Stimulated activated CD8-positive, alpha-beta memory T cell treated with anti-CD3 and anti-CD28 coated beads, Interleukin-15, amount 100 ng/mL, for 24 hours (primary cell): Measurements from ENCODE around the gene SCARB1.

Experiments
- DNase-seq: peaks from one replicate; pipeline ENCODE4 v3.0.0-alpha.2; 2020; ENCODE audit warnings: low read depth

SCARB1 gene

DNA sequence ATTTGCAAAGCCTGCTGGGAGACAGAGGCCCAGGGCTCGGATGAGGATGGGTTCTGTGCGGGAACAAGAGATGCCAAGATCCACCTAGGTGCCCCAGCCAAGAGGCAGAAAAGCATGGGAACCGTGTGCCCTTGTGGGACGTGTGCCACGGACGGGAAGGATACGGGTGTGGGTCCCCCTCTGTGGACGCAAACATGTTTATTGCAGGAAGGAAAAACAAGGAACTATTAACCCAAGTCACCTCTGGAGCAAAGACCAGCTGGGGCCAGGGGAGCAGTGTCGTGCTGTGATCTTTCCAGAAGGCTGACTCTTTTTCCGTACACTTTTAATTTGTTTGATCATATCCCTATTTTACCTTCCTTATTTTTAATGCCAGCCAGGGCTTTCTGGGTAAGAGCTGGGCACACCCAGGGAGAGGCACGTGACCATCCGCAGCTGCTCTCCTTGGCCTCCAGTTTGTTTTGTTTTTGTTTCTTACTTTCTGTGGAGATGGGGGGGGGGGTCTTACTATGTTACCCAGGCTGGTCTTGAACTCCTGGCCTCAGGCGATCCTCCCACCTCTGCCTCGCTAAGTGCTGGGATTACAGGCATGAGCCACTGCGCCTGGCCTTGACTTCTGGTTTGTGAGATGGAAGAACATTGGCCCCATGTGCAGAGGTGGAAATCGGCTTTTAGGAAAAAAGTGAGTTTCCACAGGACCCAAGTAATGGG is 20.7 kb downstream of the SCARB1 start:
- DNase-seq = no peak

DNA sequence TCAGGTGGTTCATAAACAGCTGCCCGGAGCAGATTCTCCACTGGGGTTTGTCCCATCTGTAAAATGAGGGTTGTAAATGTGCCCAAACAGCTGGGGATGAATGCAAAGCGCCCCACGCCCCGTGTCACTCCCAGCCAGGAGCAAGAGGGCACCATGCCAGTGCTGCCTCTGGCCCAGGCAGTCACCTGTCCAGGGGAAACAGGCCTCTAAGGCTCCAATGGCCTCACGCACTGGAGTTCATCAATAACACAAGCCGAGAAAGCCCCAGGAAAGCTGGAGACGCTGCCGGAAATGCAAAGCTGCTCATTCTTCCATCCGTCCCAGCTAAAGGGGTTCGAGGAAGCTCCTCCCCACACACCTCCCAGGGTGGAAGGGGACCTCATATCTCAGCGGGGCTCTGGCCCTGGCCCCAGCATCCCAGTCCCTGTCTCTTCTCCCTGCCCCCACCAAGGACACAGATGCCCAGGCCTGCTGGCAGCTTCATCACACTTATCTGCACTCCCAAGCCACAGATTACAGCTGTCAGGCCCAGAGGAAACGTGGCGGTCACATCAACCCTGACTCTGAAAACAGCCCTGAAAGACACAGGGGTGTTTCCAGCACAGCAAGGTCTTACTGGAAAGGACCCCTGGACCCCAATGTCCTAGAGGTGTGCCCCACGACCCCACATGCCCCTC is 21.5 kb downstream of the SCARB1 start:
- no peak for DNase-seq

DNA sequence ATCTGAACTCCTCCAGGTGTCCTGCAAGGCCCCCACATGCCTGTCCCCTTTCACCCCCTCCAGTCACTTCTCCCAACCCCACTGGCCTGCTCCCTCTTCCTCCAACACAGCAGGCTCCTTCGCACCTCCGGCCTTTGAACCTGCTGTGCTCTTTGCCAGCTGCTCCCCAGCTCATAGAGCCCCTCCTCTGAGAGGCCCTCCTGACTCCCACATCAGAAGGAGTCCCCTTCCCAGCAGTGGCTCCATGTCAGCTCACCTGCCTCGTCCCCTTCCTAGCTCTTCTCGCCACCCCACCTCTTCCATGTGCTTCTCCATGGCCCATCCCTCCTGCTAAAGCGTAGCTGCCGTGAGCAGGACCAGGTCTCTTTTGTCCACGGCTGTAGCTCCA is 22.1 kb downstream of the SCARB1 start:
- DNase-seq = no peak

DNA sequence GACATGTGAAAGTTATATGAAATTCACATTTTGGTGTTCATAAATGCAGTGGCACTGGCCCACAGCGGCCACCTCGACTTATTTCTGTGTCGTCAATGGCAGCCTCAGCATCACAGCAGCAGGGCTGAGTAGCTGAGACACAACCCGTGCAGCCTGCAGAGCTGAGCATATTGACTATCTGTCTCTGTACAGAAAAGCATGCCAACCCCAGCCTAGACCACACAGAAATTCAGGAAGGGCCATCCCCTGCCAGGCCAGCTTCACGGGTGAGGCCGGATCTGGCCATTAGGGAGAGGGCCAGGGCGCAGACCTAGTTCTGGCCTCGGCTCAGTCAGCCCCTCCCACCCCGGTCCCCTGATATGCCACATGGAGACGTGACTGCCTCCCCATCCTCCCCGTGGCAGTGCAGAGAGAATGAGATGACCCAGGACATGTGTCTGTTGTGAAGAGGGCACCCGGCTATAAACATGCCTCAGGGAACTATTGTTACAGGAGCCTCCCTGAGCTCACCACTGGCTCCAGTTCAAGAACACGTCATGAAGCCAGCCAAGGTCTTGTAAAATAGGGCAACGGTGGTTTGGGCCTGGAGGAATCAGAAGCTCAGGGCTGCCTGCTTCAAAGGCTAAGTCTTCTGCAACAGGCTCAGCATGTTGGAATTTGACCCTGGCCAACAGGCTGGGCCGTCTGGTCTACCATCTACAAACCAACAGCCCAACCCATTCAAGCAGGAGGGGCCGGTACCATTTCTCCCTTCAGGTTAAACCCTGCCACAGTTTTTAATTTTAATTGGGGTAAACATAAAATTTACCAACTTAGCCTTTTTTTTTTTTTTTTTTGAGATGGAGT is 25.5 kb downstream of the SCARB1 start:
- DNase-seq = no peak

DNA sequence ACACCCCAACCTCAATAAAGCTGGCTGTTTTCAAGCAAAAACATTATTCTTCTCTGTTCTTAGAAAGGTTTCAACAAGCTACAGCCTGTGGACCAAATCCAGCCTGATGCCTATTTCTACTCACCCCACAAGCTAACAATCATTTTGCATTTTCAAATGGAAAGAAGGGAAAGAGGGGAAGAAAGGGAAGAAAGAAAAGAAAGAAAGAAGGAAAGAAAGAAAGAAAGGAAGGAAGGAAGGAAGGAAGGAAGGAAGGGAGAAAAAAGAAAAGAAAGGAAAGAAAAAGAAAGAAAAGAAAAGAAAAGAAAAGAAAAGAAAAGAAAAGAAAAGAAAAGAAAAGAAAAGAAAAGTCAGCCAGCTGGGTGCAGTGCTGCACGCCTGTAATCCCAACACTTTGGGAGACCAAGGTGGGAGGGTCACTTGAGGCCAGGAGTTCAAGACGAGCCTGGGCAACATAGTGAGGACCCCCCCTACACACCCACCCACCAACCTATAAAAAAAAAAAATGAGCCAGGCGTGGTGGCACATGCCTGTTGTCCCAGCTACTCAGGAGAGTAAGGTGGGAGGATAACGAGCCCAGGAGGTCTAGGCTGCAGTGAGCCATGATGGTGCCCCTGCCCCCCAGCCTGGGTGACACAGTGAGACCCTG is 26.3 kb downstream of the SCARB1 start:
- no peak for DNase-seq

DNA sequence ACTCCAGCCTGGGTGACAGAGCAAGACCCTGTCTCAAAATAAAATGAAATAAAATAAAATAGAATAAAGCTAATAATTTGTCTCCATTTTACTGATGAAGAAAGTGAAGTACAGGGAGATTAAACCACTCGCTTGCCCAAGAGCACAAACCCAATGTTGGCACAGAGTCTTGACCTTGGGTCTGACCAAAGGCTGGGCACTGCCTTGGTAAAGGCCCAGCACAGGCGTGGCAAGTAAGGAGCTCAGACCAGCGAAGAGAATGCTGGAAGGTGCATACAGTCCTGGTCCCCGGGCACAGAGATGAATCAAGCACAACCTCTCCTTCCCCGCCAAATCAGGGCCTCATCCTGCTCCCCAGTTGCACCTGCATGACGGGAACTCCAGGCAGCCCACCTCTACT is 26.9 kb downstream of the SCARB1 start:
- DNase-seq = no peak

DNA sequence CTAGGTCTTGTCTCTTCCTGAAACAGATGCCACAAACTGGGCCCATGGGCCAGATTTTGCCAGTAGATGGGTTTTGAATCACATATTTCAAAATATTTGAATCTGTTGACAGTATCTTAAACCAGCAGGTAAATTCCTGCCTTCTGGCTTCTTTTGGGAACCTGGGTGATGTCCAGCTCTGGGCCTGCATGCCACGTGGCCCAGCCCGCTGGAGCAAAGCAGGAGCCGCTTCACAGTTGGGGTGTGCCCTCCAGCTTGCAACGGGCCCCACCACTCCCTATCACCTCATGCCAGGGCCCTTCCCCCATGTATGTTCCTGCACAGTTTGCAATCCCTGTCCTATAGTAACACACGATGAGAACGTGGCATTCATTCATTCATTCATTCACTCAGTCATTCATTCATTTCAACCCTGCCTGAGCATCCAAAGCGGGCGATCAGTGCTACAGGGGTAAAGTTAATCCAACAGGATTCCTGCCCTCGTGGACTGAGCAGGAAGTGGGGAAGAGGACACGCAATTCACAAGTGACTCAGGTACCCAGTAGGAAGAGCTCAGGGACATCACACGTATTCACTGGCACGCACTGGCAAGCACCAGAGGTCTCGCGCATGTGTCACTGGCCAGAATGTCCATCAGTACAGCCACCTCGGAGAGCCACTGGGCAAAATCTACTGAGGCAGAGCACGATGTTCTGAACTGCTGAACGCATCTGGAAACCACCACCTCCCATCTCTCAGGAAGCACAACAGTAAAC is 27.8 kb downstream of the SCARB1 start:
- DNase-seq = no peak

DNA sequence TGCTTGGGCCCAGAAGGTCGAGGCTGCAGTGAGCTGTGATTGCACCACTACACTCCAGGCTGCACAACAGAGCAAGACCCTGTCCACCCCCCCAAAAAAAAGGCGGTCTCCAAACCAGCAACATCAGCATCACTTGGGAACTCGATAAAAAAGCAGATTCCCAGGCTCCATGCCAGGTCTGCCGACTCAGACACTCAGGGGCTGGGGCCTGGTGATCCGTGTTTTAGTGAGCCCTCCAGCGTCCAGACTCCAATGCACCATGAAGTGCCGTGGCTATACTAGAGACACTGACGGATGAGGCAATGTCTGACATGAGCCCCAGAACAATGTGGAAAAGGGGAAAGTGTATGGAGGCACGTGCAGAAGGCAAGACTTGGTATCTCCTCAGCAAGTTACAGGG is 28.8 kb downstream of the SCARB1 start:
- no peak for DNase-seq

DNA sequence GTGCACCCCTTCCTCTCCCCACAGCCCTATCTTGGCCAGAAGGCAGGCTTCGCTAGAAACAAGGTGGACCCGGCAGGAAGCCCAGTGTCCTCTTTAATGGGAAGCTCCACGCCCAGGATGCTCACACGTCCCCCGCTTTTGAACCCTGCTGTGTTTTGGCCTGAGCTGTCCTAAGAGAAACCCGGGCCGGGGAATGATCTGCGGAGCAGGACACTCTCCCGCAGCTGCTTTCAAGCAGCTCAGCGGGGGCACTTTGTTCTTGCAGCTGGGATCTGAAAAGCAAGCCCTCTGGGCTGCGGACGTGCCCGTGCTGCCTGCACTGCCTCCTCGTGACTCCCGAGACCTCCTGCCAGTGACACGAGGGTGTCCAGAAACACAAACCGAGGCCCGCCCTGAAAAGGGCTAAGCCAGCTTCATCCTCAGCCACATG is 30.0 kb downstream of the SCARB1 start:
- DNase-seq = no peak

DNA sequence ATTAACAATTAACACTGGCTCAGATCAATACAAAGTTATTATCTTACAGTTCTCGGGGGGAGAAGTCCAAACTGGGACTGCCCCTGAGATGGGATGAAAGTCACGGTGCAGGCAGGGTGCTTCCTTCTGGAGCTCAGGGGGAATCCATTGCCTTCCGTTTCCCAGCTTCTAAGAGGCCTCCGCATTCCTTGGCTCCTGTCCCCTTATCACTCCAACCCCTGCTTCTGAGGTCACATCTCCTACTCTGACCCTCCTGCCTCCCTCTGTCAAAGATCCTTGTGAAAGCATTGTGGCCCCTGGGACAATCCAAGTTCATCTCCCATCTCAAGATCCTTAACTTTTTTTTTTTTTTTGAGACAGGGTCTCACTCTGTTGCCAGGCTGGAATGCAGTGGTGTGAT is 30.8 kb downstream of the SCARB1 start:
- no peak for DNase-seq

DNA sequence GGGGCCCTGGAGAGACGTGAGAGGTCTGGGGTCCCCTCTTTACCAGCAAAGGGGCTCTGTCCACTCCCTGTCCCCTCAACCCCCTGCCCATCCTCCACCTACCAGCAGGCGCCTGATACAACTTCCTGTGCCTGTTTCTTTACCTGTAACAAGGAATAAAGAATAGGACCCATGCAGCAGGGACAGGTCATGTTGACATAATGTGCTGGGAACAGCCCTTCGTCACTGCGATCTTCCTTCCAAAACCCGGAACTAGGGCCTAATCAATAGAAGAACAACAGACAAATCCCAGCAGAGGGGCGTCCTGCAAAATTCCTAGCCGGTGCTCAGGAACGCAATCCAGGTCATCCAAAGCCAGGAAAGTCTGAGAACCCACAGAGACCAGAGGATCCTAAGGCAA is 32.1 kb downstream of the SCARB1 start:
- DNase-seq = no peak

DNA sequence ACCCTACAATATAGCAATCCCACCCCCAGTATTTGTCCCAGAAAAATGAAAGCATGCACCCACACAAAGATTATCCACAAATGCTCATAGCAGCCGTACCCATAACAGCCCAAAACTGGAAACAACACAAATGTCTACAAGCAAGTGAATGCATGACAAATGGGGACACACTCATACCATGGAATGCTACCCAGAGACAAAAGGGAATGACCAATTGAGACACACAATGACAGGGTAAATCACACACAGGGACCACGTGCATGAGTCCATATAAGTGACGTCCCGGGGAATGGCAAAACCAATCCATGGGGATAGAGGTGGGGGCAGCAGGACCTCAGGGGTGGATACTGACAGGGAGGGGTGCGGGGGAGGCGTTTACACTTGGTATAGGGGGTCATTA is 33.4 kb downstream of the SCARB1 start:
- DNase-seq = no peak

DNA sequence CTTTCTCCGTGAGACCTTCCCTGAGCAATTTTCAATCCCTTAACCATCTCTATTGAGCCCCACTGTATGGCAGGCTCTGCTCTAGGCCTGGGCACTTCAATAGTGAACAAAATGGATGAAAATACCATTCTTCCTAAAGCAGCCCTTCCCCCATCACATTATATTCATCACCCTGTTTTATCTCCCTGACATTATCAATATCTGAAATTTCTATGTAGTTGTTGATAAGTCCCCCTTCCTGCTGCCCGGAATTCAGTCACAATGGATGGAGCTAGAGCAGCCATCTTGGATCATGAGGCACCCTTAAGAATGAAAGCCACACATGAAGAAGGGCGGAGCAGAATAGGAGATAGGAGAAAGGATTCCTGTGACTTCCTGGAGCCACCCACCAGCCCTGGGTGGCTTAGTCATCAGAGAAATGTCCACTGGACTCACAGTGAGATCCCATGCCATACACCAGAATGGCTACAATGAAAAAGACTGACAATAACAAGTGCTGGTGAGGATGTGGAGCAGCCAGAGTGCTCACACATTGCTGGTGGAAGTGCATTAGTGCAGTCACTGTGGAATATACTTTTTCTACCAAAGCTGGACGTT is 33.9 kb downstream of the SCARB1 start:
- DNase-seq = no peak

DNA sequence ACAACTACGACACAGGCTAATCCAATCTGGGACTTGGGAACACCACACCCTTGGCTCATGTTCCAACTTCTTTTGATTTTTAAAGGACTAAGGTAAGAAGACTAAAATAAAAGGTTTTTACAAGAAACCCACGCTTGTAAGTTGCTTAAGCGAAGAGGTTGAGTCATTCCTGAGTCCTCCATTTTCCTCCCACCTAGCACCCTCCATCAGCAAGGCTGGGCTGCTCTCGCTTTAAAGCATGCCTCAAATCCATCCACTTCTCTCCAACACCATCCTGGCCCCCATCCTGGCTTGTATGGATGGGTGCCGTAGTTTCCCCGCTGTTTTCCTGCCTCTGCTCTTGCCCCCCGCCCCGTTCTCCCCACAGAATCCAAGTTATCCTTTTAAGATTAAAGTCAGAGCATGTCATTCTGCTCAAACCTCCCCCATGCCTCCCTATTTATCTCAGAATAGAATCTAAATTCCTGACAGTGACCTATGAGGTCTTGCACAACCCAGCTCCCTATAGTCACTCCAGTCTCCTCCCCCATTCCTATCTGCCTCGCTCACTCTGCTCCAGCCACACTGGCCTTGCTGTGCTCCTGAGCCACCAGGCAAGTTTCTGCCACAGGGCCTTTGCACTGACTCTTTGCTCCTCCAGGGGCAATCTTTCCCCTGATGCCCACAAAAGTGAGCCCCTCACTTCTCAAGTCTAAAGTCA is 34.5 kb downstream of the SCARB1 start:
- no peak for DNase-seq

DNA sequence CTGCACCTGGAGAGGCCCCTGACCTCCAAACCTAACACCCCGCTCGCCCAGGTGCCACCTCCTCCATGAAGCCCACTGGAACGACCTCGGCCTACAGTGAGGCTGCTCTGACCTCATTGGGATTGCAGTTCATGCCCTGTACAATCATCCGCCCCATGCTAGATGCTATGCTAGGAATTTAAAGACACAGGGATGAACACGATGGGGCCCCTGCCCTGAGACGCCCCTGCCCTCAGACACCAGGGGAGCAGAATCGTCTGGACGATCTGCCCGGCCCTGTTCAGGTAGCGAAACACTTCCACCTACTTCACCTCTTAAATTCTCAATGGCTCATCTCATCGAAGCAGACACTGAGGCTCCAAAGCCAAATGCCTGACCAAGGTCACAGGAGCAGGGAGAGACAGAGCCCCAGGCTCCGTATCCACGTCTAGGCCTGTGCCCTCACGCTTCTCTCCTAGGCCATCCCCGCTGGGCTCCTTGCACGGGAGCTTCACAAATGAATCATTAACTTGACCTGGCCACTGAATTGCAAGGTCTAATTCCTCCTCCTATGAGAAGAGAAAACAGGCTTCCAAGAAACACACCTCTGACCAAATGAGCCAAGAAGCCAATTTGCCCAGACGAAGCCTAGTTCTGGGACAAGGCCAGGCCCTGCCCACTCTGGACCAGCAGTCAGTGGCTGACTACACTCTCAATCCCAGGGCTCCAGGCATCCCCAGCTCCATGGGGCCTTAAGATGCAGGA is 35.2 kb downstream of the SCARB1 start:
- DNase-seq = no peak

DNA sequence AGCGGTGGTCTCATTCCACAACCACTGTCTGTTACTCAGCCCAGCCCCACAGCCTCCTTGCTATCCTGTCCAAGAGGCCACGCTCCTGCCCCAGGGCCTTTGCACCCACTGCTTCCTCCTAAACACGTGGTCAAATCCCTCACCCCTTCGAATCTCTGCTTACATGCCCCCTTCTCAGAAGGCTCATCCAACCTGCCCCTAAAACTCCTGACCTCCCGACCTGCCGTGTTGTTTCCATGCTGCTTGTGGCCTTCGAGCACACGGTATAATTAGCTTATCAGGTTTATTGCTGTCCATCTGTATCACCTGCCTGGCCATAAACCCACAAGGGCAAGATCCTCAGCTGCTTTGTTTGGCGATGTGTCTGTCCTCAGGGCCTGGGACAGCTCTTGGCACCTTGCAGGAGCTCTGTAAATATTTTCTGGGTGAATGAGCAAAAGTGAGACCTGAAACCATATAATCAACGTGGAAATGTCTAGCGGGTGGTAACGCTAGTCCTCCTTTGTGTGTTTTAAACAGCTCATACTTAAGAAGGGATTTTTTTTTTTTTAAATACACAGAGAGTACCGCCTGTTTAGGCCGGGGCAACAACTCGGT is 36.0 kb downstream of the SCARB1 start:
- DNase-seq = no peak

DNA sequence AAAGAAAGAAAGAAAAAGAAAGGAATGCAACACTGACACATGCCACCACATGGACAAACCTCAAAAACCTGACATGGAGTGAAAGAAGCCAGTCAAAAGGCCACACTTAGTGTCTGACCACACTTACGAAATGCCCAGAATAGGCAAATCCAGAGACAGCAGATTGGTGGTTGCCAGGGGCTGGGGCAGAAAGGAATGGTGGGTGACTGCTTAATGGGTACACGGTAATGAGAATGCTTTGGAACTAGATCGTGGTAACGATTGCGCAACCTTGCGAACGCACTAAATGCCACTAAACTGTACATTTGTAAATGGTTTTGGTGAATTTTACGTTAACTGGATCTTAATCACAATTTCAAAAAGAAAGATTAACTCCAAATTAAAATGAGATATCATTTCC is 39.5 kb downstream of the SCARB1 start:
- DNase-seq = no peak

DNA sequence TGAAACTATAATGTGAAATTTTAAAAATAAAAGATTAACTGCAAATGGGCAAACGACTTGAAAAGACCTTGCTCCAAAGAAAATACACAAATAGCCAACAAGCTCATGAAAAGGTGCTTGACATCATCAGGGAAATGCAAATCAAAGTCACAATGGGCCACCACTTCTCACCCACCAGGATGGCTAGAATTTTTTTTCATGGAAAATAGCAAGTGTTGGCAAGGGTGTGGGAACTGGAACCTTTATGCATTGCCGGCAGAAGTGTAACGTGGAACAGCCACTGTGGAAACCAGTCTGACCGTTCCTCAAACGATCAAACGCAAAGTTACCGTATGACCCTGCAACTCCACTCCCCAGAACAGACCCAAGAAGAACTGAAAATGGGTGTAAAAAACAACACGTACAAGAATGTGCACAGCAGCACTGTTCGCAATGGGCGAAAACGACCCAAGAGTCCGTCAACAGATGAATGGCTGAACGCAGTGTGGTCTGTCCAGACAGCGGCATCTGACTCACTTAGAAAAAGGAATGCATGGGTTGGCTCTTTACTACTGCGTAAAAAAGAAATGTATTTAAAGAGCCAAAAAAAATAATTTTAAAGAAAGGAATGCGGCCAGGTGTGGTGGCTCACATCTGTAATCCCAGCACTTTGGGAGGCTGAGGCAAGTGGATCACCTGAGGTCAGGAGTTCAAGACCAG is 40.2 kb downstream of the SCARB1 start:
- DNase-seq = no peak

DNA sequence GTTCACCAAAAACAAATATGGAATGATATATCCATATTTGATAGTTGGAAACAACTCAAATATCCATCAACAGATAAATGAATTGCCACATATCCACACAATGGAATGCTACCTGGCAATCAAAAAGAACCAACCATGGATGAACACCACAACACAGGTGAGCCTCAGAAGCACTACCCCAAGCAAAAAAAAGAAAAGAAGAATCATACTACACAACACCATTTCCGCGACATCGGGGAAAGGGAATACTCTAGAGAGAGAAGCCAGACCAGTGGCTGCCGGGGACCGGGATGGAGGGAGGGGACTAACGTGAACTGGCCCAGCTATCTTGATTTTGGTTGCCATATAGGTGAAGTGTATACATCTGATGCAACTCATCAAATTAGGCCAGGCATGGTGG is 41.4 kb downstream of the SCARB1 start:
- DNase-seq = no peak
